GM10266 (cell line): ENCODE measurements around the gene TOP3B.

Experiments used
- DNase-seq: peaks from one replicate; pipeline ENCODE4 v3.0.0; 2012; ENCODE audit errors: extremely low spot score
- TF ChIP-seq, protein P1 (sequence below): IDR thresholded peaks from 2 replicates; pipeline ENCODE4 v1.5.1; 2012; ENCODE audit warnings: mild to moderate bottlenecking, low read depth; ENCODE audit not compliant: control insufficient read depth, insufficient read depth; ENCODE audit errors: missing control alignments

Gene TOP3B

DNA sequence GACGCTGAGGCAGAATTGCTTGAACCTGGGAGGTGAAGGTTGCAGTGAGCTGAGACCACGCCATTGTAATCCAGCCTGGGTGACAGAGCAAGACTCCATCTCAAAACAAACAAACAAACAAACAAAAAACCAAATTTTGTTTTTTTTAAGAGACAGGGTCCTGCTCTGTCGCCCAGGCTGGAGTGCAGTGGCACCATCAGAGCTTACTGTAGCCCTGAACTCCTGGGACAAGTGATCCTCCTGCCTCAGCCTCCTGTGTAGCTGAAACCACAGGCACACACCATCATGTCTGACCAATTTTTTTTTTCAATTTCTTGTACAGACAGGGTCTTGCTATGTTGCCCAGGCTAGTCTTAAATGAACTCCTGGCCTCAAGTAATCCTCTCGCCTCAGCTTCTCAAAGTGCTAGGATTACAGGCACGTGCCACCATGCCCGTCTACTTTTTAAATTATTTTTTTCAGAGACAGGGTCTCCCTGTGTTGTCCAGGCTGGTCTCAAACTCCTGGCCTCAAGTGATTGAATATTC lies 16.8 kb downstream of the TOP3B start:
- TF ChIP-seq, protein P1, sequence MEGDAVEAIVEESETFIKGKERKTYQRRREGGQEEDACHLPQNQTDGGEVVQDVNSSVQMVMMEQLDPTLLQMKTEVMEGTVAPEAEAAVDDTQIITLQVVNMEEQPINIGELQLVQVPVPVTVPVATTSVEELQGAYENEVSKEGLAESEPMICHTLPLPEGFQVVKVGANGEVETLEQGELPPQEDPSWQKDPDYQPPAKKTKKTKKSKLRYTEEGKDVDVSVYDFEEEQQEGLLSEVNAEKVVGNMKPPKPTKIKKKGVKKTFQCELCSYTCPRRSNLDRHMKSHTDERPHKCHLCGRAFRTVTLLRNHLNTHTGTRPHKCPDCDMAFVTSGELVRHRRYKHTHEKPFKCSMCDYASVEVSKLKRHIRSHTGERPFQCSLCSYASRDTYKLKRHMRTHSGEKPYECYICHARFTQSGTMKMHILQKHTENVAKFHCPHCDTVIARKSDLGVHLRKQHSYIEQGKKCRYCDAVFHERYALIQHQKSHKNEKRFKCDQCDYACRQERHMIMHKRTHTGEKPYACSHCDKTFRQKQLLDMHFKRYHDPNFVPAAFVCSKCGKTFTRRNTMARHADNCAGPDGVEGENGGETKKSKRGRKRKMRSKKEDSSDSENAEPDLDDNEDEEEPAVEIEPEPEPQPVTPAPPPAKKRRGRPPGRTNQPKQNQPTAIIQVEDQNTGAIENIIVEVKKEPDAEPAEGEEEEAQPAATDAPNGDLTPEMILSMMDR: no peak
- no peak for DNase-seq

GRCh38 chr22:21964918-21965484 lies 17.6 kb downstream of the TOP3B start:
- TF ChIP-seq, protein P1: no peak
- no peak for DNase-seq

DNA sequence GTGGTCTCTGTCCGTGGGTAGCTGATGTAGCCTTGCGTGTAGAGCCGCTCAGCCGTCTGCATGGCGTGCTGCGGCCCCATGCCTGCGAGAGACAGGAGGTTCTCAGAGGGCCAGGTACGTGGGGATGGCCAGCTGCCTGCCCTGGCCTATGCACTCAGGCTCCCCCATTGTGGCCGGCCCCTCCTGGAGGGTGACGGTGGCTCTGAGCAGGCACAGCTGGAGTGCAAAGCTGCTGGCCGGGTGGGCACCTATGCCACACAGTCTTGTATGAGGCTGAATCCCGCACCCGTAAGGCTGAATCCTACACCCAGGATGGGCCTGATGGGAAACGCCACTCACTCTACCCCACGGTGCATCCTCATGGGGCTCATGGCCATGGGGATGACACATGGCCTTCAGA lies 18.4 kb downstream of the TOP3B start:
- DNase-seq: no peak
- TF ChIP-seq, protein P1: no peak

GRCh38 chr22:21963790-21964211 lies 18.8 kb downstream of the TOP3B start:
- DNase-seq: no peak
- TF ChIP-seq, protein P1: no peak

GRCh38 chr22:21963286-21963685 lies 19.3 kb downstream of the TOP3B start:
- TF ChIP-seq, protein P1: no peak
- no peak for DNase-seq

DNA sequence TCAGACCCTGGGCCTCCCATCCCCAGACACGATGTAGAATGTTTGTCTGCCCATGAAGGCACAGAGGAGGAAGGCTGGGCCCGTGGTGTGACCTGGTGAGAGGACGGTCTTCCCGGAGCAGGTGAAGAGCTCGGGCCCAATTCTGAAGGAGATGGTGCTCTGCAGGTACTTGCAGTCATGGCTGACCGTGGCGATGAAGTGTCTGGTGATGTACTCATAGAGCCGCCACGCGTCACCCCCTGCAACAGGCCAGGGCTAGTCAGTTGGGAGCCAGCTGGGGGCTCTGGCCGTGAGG lies 20.0 kb downstream of the TOP3B start:
- TF ChIP-seq, protein P1: no peak
- DNase-seq: no peak

GRCh38 chr22:21961886-21962654 lies 20.5 kb downstream of the TOP3B start:
- TF ChIP-seq, protein P1: no peak
- DNase-seq: no peak
